SK-N-SH treated with all-trans-retinoic acid at 6 μM for 48 hours (cell line): ENCODE data around the gene CLPSL1.
A peak's percentile ranks its signal among the peaks of the same experiment; 100 is the strongest.

ENCODE experiments used
- SNAI2 ChIP-seq: fragments of 250-450 bp; sonication (Bioruptor Pico); IDR thresholded peaks from 2 replicates; pipeline ENCODE4 v1.5.0; 2020; ENCODE audit warnings: mild to moderate bottlenecking, moderate library complexity
- ZFP30 ChIP-seq: fragments of 450-650 bp; formaldehyde crosslinking; IDR thresholded peaks from 2 replicates; pipeline ENCODE4 v1.5.0; 2022; ENCODE audit warnings: mild to moderate bottlenecking, moderate library complexity
- ZNF565 ChIP-seq: fragments of 450-650 bp; formaldehyde crosslinking; conservative IDR thresholded peaks from 2 replicates; pipeline ENCODE4 v1.5.0; 2020; ENCODE audit warnings: low read depth, mild to moderate bottlenecking, moderate library complexity

DNA sequence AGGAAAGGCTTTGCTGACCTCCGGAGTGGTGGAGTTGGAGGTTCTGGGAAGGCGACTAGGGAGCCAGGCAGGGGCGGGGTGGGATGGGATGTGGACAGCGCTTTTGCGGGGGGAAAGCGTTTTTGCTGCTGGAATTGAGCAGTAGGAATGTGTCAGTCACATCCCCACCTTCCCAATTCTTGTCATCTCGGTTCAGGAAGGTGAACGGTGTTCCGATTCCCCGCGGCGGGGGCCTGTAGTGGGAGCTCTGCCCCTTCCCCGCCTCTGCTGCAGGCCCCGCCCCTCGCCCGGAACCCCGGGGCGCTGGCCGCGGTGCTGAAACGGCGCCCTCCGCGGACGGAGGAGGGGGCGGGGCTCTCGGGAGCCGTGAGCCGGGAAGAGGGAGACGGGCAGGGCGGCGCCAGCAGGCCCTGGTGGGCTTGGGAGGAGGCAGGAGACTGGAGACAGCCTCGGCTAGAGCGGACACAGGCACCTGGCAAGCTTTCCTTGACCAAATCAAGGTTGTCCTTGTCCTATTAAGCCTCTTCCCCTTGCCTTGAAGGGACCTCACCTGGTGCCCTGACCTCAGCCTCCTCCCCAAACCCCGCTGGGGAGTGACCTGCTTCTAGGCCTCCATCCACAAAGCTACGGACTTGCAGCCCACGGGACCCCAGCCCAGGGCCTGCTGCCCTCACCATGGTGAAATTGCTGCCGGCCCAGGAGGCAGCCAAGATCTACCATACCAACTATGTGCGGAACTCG lies 24.3 kb downstream of the CLPSL1 start, which contains the start of gene LHFPL5:
- TF ChIP-seq ZNF565 (CRISPR knock-in tag) (peak; percentile 50; the same call in 1 of the 2 replicates), ZFP30 (no peak), SNAI2 (CRISPR knock-in tag) (peak; percentile 75; the same call in 1 of the 2 replicates)
